Measurements from ENCODE around the gene SOBP.
A peak's percentile ranks its signal among the peaks of the same experiment; 100 is the strongest.

The SOBP gene

GRCh38 chr6:107663308-107663707 is 173.4 kb downstream of the SOBP start:
- DNase-seq, result no peak

DNA sequence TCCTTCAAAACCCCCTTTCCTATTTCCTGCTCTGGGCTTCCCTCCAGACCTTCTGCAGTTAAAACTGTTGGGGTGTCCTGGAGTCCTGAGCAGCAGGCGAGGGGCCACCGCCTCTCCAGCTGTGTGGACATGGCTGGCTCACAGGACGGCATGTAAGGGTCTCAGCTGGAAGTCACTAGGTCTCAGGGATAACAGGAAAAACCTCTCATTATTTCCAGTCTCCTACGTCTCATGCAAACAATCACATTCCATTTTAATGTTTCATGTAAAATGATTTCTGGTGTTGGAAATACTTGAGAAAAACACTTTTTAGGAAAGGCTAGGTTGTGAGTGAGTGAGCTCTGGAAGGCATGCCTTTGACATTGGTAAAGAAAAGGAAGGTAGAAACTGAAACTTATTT is 175.5 kb downstream of the SOBP start:
- DNase-seq, result no peak

DNA sequence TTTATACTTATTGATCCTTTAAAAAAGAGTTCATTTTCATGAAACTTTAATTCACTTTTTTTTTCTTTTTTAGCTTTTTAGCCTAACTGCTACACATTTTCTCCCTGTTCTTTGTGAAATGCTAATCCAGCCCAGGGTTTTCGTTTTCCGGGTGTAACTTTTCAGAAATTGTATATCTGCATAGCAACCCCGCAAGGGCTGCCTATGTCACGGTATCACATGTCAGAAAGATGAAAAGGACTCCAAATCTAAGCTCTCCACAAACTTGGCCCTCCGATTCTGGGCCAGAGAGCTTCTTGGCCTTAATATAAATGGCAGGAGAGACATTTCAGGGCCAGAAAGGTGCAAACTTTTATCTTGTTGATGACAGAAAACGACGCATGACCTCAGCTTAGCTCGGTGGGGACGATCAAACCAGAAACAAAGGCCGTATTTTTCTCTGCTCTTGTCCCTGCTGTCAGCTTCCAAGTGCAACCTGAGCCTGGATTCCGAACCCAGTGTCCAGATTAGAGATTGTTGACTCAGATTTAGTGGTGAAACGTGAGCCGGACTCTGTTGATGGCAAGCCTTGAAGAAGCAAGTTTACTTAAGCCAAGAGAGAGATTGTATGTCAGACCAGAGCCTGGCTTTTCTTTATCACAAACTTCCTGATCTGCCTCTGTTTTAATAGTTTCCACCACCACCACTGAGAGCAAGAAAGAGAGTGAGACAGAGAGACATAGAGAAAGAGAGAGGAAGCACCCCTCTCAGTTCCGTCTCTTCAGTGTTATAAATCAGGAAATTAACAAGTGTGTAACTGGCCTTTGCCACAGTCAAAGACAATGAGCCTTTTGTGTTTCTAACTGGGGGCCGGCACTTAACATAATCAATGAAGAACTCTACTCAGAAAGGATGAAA is 176.4 kb downstream of the SOBP start:
- DNase-seq, result no peak

DNA sequence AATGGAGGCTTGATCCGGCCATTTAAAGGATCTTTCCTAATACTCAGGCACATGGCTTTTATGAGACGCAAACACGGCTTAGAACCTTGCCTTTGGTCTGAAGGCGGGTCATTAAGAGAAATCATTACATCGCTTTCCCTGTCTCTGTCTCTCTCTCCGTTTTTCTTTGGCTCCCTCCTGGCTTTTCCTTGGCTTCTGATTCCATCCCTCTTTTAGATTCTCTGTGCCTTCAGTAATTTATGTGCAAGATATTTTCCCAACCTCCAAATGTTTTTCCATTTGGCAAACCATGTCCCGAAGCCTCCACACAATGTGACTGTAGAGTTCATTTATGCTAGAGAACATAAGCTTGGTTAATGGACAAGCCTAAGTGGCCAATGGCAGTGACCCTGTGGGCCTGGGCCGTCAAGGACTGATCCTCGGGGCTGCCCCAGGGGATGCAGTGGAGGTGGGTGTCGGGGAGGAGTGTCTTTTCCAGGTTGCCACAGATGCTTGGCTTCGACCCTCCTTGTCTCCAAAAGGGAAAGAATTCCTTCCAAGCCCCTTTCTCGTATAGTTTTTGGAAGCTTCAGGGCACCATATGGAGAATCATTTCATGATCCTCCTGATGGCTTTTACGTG is 177.2 kb downstream of the SOBP start:
- DNase-seq, result peak; percentile 49 to 73

DNA sequence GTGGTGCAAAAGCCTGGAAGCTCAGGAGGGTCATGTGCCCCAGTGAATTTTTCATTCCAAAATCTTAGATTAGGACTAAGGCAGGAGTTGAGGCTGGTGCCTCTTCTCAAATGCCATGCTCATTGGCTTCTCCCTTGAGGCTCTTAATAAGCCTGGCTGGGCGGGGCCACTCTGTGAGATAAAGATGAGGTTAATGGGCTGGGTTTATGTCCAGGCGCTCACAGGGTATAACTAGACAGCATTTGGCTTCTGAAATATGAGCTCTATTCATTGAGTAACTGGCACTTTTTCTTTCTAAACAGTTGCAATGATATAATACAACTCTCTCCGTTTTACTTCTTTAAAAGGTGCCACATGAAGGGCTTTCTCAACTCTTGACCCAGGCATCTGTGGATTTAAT is 177.9 kb downstream of the SOBP start:
- peak; percentile 33 to 86 for DNase-seq

DNA sequence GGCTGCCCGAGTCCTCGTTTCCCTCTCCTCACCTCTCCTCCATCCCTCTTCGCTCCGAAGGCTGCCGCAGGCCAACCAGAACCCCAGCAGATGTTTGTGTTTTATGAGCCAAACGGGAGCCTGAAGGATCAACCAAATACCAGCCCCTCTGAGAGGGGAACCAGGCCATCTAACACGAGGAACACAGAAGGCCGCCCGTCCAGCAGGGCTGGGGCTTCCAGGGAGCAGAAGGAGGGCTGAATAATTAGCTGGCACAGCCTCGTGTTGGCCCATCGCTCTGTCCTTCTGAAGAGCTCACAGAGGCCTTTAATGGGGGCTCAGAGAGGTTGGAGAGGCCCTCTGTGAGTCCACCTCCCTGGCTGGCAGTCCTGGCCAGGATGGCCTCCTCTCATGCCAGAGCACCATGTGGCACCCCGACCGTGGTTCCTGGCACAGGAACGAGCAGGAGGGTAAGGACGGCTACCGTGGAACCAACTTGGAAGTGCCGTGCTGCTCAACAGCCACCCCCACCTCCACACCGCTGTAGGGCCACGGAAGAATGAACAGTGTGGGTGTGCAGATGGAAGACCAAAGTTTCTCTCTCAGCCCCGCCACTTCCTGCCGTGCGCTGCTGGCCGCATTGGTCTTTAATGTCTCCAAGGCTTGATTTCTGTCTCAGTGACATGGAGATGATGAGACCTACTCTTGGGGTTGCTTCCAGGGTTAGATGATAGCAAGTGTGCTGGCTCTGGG is 179.0 kb downstream of the SOBP start:
- DNase-seq, result peak; percentile 79 to 95

GRCh38 chr6:107670792-107671199 is 180.9 kb downstream of the SOBP start:
- peak in 1 of 2 experiments; percentile 18 for DNase-seq

GRCh38 chr6:107673076-107673494 is 183.2 kb downstream of the SOBP start:
- DNase-seq, result no peak

GRCh38 chr6:107674995-107675738 is 185.2 kb downstream of the SOBP start:
- DNase-seq, result peak; percentile 63 to 83

DNA sequence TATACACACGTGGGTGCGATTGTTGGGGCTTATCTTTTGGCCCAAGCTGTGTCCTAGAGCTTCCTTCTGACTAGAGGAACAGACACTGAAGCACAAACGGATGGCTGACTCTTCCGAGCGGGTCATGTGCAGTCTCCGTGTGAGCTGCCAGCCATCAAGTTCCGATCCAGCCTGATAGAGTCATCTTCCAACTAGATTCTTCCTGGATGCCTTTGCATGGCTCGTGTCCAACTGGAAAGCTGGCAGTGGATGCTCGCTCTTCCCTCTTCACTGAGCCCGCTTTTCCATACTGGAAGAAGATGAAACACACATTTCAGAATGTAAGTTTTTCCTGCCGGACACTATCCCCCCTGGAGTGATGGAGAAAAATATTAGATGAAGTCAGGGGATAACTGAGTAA is 186.1 kb downstream of the SOBP start:
- DNase-seq, result peak in 1 of 2 experiments; percentile 53

DNA sequence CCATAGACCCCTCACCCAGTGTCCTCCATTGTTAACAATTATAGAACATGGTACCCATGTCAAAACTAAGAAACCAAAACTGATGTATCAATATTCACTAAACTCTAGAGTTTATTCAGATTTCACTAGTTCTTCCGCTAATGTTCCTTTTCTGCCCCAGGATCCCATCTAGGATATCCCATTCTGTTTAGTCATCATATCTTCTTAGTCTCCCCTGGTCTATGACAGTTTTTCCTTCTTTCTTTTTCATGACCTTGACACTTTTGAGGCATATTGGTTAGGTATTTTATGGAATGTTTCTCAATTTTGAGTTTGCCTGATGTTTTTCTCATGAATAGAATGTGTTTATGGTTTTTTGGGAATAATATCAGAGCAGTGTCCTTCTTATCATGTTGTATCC is 187.5 kb downstream of the SOBP start:
- no peak for DNase-seq

GRCh38 chr6:107679457-107679856 is 189.5 kb downstream of the SOBP start:
- DNase-seq, result no peak

GRCh38 chr6:107682721-107683120 is 192.8 kb downstream of the SOBP start:
- no peak for DNase-seq

DNA sequence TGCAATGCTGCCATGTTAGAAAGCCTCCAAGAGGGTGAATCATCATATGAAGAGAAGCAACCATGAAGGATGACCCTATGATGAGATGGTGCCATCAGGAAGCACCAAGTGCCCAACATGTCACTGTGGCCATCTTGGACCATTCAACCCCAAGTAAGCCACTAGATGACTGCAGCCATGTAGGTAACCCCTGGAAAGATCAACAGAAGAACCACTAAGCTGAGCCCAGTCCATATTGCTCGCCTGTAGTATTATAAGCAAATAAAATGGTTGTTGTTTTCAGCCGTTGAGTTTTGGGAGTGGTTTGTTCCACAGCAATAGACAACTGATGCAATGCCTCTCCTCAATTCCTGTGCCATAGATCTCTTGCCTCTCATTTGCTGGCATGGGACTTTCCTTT is 193.3 kb downstream of the SOBP start:
- no peak for DNase-seq

GRCh38 chr6:107684996-107685395 is 195.1 kb downstream of the SOBP start:
- DNase-seq, result no peak

GRCh38 chr6:107689190-107689589 is 199.3 kb downstream of the SOBP start:
- DNase-seq, result no peak

DNA sequence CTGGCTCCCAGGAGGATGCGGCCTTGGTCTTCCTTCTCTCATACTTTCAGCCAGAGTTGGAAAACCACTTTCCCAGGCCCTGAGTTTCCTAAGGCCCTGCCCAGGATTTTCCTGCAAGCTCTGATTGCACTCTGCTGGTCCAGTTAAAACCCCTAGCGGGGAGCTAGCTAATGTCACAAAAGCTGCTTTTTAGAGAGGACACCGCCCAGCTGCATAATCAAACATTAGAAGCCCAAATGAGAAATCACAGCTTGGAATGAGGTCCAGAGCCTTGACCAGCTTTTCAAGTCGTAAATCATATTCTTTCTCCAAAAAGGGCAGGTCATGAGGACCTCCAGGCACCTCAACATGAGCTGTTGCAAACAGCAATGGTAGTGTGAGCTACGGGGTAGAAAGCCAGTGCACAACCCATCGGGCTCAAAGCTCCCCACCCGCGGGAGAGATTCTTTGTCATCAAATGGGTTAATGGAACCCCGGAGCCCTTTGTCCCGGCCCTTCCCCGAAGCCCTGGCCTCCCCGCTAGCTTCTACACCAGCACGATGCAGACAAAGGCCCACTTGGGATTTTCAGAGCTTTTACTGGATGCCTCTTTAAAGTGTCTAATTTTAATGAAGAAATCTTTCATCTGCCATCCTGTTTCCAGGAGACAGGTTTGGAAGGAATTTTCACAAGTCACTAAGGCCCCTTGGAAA is 200.2 kb downstream of the SOBP start:
- DNase-seq, result no peak

GRCh38 chr6:107690643-107691061 is 200.7 kb downstream of the SOBP start:
- no peak for DNase-seq

- DNase-seq, result no peak
Measured at GRCh38 chr6:107691062-107691751, 201.3 kb downstream of the SOBP start.

DNA sequence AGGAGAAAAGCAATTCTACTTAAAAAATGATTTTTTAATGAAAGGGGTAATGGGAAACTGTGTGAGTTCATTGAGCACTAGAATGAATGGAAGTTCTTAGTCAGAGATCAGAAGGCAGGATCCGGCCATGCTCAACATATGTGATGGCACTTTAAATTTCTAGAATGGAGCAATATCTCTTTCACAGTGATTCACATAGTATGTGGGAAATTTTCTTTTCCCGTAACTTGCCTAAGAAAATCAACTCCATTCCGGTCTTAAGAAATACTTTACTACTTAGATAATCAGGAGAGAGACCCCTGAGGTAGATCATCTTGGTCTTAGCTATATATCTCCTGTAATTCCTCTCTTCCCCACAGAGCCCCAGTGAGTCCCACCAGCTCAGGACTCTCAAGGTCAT is 202.4 kb downstream of the SOBP start:
- DNase-seq, result no peak

DNA sequence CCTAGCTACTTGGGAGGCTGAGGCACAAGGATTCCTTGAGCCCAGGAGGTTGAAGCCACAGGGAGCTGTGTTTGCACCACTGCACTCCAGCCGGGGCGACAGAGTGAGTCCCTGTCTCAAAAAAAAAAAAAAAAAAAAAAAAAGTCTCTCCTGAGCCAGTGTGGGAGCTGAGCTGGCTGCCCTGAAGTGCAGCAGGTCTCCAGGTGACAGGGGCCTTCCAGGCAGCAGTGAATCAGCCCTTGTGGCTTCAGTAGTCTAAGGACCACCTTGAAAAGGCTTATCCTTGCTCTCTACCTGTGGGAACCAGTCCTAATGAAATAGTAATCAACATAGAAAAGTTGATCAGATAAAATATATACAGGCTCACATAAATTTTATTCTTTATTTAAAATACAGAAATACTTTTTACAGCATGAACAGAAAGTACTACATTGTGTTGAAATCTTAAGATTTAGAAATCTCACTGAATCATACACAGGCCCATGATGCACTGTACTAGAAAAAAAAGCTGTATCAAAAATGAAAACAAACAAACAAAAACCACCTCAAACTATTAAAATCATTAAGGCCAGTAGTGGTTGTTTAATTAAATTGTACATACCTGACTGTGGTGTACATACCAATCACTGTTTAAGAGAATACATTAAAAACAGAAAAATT is 205.3 kb downstream of the SOBP start:
- DNase-seq, result no peak

All from NCI-H446 (cell line).